GM19372 (cell line): Measurements from ENCODE around the gene PFKL.
"Not testable (repeated sequence)": the region's sequence is repeated elsewhere in the genome, so short reads cannot be mapped to it uniquely, and the experiment has no call there.

ENCODE experiments used
- ATAC-seq: cut with Tn5 transposase; IDR thresholded peaks from one replicate; pipeline ENCODE4 v1.9.1; 2021; ENCODE audit warnings: mild to moderate bottlenecking, low read depth, moderate library complexity; ENCODE audit not compliant: unreplicated experiment

The PFKL gene

GRCh38 chr21:44354775-44355771, 55.2 kb downstream of the PFKL start:
- no peak for ATAC-seq

GRCh38 chr21:44356160-44356559, 56.3 kb downstream of the PFKL start:
- no peak for ATAC-seq

- no peak for ATAC-seq
Measured at GRCh38 chr21:44356636-44357035, 56.8 kb downstream of the PFKL start.

- no peak for ATAC-seq
Measured at GRCh38 chr21:44357064-44357837, 57.4 kb downstream of the PFKL start.

GRCh38 chr21:44359396-44359795, 59.5 kb downstream of the PFKL start:
- no peak for ATAC-seq

GRCh38 chr21:44360159-44360558, 60.3 kb downstream of the PFKL start:
- no peak for ATAC-seq

- ATAC-seq = not testable (repeated sequence)
Measured at GRCh38 chr21:44361903-44362302, 62.0 kb downstream of the PFKL start.

GRCh38 chr21:44363278-44363677, 63.4 kb downstream of the PFKL start:
- no peak for ATAC-seq

GRCh38 chr21:44364151-44365053, 64.5 kb downstream of the PFKL start:
- no peak for ATAC-seq

GRCh38 chr21:44365251-44365966, 65.6 kb downstream of the PFKL start:
- no peak for ATAC-seq

GRCh38 chr21:44365967-44366585, 66.2 kb downstream of the PFKL start:
- ATAC-seq = no peak

GRCh38 chr21:44366586-44367211, 66.8 kb downstream of the PFKL start:
- no peak for ATAC-seq

- no peak for ATAC-seq
Measured at GRCh38 chr21:44368711-44369446, 69.0 kb downstream of the PFKL start.

- ATAC-seq = no peak
Measured at GRCh38 chr21:44370027-44370735, 70.3 kb downstream of the PFKL start.

- ATAC-seq = no peak
Measured at GRCh38 chr21:44370786-44371410, 71.0 kb downstream of the PFKL start.

GRCh38 chr21:44371596-44371995, 71.7 kb downstream of the PFKL start:
- no peak for ATAC-seq

- no peak for ATAC-seq
Measured at GRCh38 chr21:44372616-44373015, 72.8 kb downstream of the PFKL start.
